H1 (cell line): ENCODE data around the gene EPHA8. TPM values are rescaled to one million over a fixed set of nuclear protein-coding genes. Genes with fewer than 3 reads are reported as not detected.

Experiments used
- BACH1 ChIP-seq: IDR thresholded peaks from 2 replicates; pipeline ENCODE4 v1.6.1; 2012; ENCODE audit warnings: low read length, improper control_type of control experiment
- FOSL1 ChIP-seq: IDR thresholded peaks from 2 replicates; pipeline ENCODE4 v1.6.1; 2011; ENCODE audit warnings: mild to moderate bottlenecking, low read depth, low read length, moderate library complexity; ENCODE audit not compliant: insufficient read depth
- JUND ChIP-seq: IDR thresholded peaks from 2 replicates; pipeline ENCODE4 v1.6.1; 2011; ENCODE audit warnings: mild to moderate bottlenecking, improper control_type of control experiment, low read length
- NRF1 ChIP-seq: IDR thresholded peaks from 2 replicates; pipeline ENCODE4 v1.6.1; 2011; ENCODE audit warnings: mild to moderate bottlenecking, low read depth, low read length, improper control_type of control experiment
- RBBP5 ChIP-seq: IDR thresholded peaks from 2 replicates; pipeline ENCODE4 v1.7.1; 2012; ENCODE audit warnings: low read depth, mild to moderate bottlenecking, inconsistent platforms, low read length, moderate library complexity, borderline replicate concordance
- RNF2 ChIP-seq: fragments of 200-900, 300-1000 bp; sonication (generic); IDR thresholded peaks from 2 replicates; pipeline ENCODE4 v1.7.1; 2016; ENCODE audit warnings: borderline replicate concordance, low read depth, mild to moderate bottlenecking, antibody characterized with exemption, low read length; ENCODE audit not compliant: poor library complexity, severe bottlenecking; ENCODE audit errors: missing control alignments
- SRF ChIP-seq: IDR thresholded peaks from 2 replicates; pipeline ENCODE4 v1.6.1; 2011; ENCODE audit warnings: mild to moderate bottlenecking, low read depth, low read length, moderate library complexity
- USF2 ChIP-seq: IDR thresholded peaks from 2 replicates; pipeline ENCODE4 v1.6.1; 2011; ENCODE audit warnings: low read length, improper control_type of control experiment
- polyA plus RNA-seq, 7 experiments: library from polyadenylated mRNA; depleted of rRNA in 3 of 7; stranded (reverse) in 5 of 7; unstranded in 2 of 7; fragments of >200 nt in 5 of 7; fragments of 200-250 nt in 2 of 7; gene quantifications; 1 replicate in 5 of 7; 2 replicates in 1 of 7; 4 replicates in 1 of 7; pipeline versions ENCODE4 v1.2.1 to v1.2.3, GENCODE V29; 2011 to 2013; ENCODE audit warnings: missing spikeins in 2 of 7, mixed read lengths in 2 of 7
- total RNA-seq: library from RNA; stranded (reverse); fragmentation: NEBNext Ultra II Directional; extraction: Animal tissue kit (Norgen Biotek cat#: 25700); gene quantifications from 2 replicates; pipeline ENCODE4 v1.2.1, GENCODE V29; 2021
- TF ChIP-seq, protein P1 (sequence below): fragments of 300-600 bp; sonication (generic); IDR thresholded peaks from 2 replicates; pipeline ENCODE4 v1.7.1; 2012; ENCODE audit warnings: low read length, moderate library complexity, mild to moderate bottlenecking, inconsistent platforms; ENCODE audit not compliant: insufficient replicate concordance

The EPHA8 gene
- total and polyA plus RNA-seq, 2 of the 8 experiments (the other 6 are each of a cell fraction or from before 2014, with no cell fraction given), result 4.0 to 8.4 TPM

GRCh38 chr1:22553104-22553880, 10.0 kb upstream of the EPHA8 start (continued):
- TF ChIP-seq, protein P1, sequence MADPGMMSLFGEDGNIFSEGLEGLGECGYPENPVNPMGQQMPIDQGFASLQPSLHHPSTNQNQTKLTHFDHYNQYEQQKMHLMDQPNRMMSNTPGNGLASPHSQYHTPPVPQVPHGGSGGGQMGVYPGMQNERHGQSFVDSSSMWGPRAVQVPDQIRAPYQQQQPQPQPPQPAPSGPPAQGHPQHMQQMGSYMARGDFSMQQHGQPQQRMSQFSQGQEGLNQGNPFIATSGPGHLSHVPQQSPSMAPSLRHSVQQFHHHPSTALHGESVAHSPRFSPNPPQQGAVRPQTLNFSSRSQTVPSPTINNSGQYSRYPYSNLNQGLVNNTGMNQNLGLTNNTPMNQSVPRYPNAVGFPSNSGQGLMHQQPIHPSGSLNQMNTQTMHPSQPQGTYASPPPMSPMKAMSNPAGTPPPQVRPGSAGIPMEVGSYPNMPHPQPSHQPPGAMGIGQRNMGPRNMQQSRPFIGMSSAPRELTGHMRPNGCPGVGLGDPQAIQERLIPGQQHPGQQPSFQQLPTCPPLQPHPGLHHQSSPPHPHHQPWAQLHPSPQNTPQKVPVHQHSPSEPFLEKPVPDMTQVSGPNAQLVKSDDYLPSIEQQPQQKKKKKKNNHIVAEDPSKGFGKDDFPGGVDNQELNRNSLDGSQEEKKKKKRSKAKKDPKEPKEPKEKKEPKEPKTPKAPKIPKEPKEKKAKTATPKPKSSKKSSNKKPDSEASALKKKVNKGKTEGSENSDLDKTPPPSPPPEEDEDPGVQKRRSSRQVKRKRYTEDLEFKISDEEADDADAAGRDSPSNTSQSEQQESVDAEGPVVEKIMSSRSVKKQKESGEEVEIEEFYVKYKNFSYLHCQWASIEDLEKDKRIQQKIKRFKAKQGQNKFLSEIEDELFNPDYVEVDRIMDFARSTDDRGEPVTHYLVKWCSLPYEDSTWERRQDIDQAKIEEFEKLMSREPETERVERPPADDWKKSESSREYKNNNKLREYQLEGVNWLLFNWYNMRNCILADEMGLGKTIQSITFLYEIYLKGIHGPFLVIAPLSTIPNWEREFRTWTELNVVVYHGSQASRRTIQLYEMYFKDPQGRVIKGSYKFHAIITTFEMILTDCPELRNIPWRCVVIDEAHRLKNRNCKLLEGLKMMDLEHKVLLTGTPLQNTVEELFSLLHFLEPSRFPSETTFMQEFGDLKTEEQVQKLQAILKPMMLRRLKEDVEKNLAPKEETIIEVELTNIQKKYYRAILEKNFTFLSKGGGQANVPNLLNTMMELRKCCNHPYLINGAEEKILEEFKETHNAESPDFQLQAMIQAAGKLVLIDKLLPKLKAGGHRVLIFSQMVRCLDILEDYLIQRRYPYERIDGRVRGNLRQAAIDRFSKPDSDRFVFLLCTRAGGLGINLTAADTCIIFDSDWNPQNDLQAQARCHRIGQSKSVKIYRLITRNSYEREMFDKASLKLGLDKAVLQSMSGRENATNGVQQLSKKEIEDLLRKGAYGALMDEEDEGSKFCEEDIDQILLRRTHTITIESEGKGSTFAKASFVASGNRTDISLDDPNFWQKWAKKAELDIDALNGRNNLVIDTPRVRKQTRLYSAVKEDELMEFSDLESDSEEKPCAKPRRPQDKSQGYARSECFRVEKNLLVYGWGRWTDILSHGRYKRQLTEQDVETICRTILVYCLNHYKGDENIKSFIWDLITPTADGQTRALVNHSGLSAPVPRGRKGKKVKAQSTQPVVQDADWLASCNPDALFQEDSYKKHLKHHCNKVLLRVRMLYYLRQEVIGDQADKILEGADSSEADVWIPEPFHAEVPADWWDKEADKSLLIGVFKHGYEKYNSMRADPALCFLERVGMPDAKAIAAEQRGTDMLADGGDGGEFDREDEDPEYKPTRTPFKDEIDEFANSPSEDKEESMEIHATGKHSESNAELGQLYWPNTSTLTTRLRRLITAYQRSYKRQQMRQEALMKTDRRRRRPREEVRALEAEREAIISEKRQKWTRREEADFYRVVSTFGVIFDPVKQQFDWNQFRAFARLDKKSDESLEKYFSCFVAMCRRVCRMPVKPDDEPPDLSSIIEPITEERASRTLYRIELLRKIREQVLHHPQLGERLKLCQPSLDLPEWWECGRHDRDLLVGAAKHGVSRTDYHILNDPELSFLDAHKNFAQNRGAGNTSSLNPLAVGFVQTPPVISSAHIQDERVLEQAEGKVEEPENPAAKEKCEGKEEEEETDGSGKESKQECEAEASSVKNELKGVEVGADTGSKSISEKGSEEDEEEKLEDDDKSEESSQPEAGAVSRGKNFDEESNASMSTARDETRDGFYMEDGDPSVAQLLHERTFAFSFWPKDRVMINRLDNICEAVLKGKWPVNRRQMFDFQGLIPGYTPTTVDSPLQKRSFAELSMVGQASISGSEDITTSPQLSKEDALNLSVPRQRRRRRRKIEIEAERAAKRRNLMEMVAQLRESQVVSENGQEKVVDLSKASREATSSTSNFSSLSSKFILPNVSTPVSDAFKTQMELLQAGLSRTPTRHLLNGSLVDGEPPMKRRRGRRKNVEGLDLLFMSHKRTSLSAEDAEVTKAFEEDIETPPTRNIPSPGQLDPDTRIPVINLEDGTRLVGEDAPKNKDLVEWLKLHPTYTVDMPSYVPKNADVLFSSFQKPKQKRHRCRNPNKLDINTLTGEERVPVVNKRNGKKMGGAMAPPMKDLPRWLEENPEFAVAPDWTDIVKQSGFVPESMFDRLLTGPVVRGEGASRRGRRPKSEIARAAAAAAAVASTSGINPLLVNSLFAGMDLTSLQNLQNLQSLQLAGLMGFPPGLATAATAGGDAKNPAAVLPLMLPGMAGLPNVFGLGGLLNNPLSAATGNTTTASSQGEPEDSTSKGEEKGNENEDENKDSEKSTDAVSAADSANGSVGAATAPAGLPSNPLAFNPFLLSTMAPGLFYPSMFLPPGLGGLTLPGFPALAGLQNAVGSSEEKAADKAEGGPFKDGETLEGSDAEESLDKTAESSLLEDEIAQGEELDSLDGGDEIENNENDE, result no peak
- TF ChIP-seq RBBP5, result no peak
- no peak for TF ChIP-seq NRF1
- no peak for TF ChIP-seq USF2
- TF ChIP-seq JUND, result no peak
- TF ChIP-seq BACH1, result no peak
- TF ChIP-seq RNF2, result no peak
- no peak for TF ChIP-seq SRF
- no peak for TF ChIP-seq FOSL1
